ENCODE measurements around the gene MTOR.
"Not testable (repeated sequence)": the region's sequence is repeated elsewhere in the genome, so short reads cannot be mapped to it uniquely, and the experiment has no call there.

The MTOR gene

GRCh38 chr1:11178021-11179015 is 84.0 kb downstream of the MTOR start:
- DNase-seq, result no peak

GRCh38 chr1:11176081-11176706 is 86.2 kb downstream of the MTOR start:
- no peak for DNase-seq

GRCh38 chr1:11175461-11175860 is 86.9 kb downstream of the MTOR start:
- DNase-seq, result no peak

GRCh38 chr1:11174261-11174942 is 87.9 kb downstream of the MTOR start:
- no peak for DNase-seq

GRCh38 chr1:11170102-11170501 is 92.2 kb downstream of the MTOR start:
- no peak for DNase-seq

- no peak for DNase-seq
Measured at GRCh38 chr1:11169202-11169601, 93.1 kb downstream of the MTOR start.

- DNase-seq, result no peak
Measured at GRCh38 chr1:11168731-11169130, 93.6 kb downstream of the MTOR start.

GRCh38 chr1:11166744-11167143 is 95.6 kb downstream of the MTOR start:
- not testable (repeated sequence) for DNase-seq

GRCh38 chr1:11162752-11163151 is 99.6 kb downstream of the MTOR start:
- DNase-seq, result not testable (repeated sequence)

- no peak for DNase-seq
Measured at GRCh38 chr1:11158720-11159321, 103.5 kb downstream of the MTOR start.

- no peak for DNase-seq
Measured at GRCh38 chr1:11158291-11158690, 104.1 kb downstream of the MTOR start.

- no peak for DNase-seq
Measured at GRCh38 chr1:11157867-11158266, 104.5 kb downstream of the MTOR start.

- no peak for DNase-seq
Measured at GRCh38 chr1:11157394-11157793, 105.0 kb downstream of the MTOR start.

GRCh38 chr1:11156963-11157362 is 105.4 kb downstream of the MTOR start:
- no peak for DNase-seq

- DNase-seq, result no peak
Measured at GRCh38 chr1:11156441-11156840, 105.9 kb downstream of the MTOR start.

GRCh38 chr1:11153184-11153583 is 109.2 kb downstream of the MTOR start:
- DNase-seq, result no peak

GRCh38 chr1:11152755-11153154 is 109.6 kb downstream of the MTOR start:
- no peak for DNase-seq

GRCh38 chr1:11151826-11152612 is 110.3 kb downstream of the MTOR start:
- no peak for DNase-seq

GRCh38 chr1:11151114-11151513 is 111.2 kb downstream of the MTOR start:
- DNase-seq, result no peak

GRCh38 chr1:11150326-11150725 is 112.0 kb downstream of the MTOR start:
- DNase-seq, result no peak

- DNase-seq, result no peak
Measured at GRCh38 chr1:11147197-11147770, 115.1 kb downstream of the MTOR start.

- no peak for DNase-seq
Measured at GRCh38 chr1:11145741-11146140, 116.6 kb downstream of the MTOR start.
